Effector memory CD4-positive, alpha-beta T cell (primary cell): ENCODE results near the gene HPF1.

Experiments used
- DNase-seq, 3 donors: peaks; one replicate each; pipeline ENCODE4 v3.0.0-alpha.2; 2020
- H3K27ac ChIP-seq: 2 replicates; pipeline ENCODE4 v1.7.0; 2013; ENCODE audit warnings: mild to moderate bottlenecking, low read length, moderate library complexity; ENCODE audit not compliant: insufficient read depth, poor library complexity, severe bottlenecking
- H3K27me3 ChIP-seq: replicated peaks from 2 replicates; pipeline ENCODE4 v1.7.0; 2013; ENCODE audit warnings: mild to moderate bottlenecking, low read length; ENCODE audit not compliant: insufficient read depth, control insufficient read depth, poor library complexity, severe bottlenecking
- H3K36me3 ChIP-seq: 2 replicates; pipeline ENCODE4 v1.7.0; 2013; ENCODE audit warnings: mild to moderate bottlenecking, low read length, moderate library complexity; ENCODE audit not compliant: control insufficient read depth, insufficient read depth
- H3K4me1 ChIP-seq: 2 replicates; pipeline ENCODE4 v1.7.0; 2013; ENCODE audit warnings: low read length, mild to moderate bottlenecking; ENCODE audit not compliant: control insufficient read depth, insufficient read depth, poor library complexity, severe bottlenecking
- H3K4me3 ChIP-seq: 2 replicates; pipeline ENCODE4 v1.7.0; 2013; ENCODE audit warnings: low read length, low read depth, mild to moderate bottlenecking; ENCODE audit not compliant: insufficient read depth, poor library complexity, severe bottlenecking
- H3K9me3 ChIP-seq: 2 replicates; pipeline ENCODE4 v1.7.0; 2013; ENCODE audit warnings: mild to moderate bottlenecking, low read length, moderate library complexity; ENCODE audit not compliant: control insufficient read depth

The HPF1 gene

GRCh38 chr4:169715826-169716225, 41.9 kb downstream of the HPF1 start:
- DNase-seq: no peak
- peaks cover 22% of the 10 kb centered on the region for H3K36me3 ChIP-seq
- H3K27ac ChIP-seq: no peak overlapping the region
- H3K27me3 ChIP-seq: no peaks in the 10 kb centered on the region
- H3K9me3 ChIP-seq: no peaks in the 10 kb centered on the region
- H3K4me1 ChIP-seq: no peaks in the 10 kb centered on the region
- no peak overlapping the region for H3K4me3 ChIP-seq

GRCh38 chr4:169707958-169708643, 49.6 kb downstream of the HPF1 start:
- Histone ChIP-seq H3K4me3 (no peak overlapping the region), H3K27me3 (no peaks in the 10 kb centered on the region), H3K9me3 (no peaks in the 10 kb centered on the region), H3K36me3 (peaks cover 18% of the 10 kb centered on the region), H3K27ac (no peak overlapping the region), H3K4me1 (no peaks in the 10 kb centered on the region)
- DNase-seq: no peak

- Histone ChIP-seq H3K36me3 (peaks cover 15% of the 10 kb centered on the region), H3K9me3 (no peaks in the 10 kb centered on the region), H3K27ac (no peak overlapping the region), H3K4me1 (no peaks in the 10 kb centered on the region), H3K4me3 (no peak overlapping the region), H3K27me3 (no peaks in the 10 kb centered on the region)
- DNase-seq: no peak
Observed at GRCh38 chr4:169698331-169698730, 59.4 kb downstream of the HPF1 start.

GRCh38 chr4:169690787-169691186, 67.0 kb downstream of the HPF1 start:
- Histone ChIP-seq H3K27ac (no peak overlapping the region), H3K27me3 (no peaks in the 10 kb centered on the region), H3K4me1 (no peaks in the 10 kb centered on the region), H3K9me3 (no peaks in the 10 kb centered on the region), H3K36me3 (peaks cover 18% of the 10 kb centered on the region), H3K4me3 (no peak overlapping the region)
- no peak for DNase-seq

GRCh38 chr4:169689681-169690080, 68.1 kb downstream of the HPF1 start:
- Histone ChIP-seq H3K27ac (no peak overlapping the region), H3K36me3 (peaks cover 19% of the 10 kb centered on the region), H3K4me3 (no peak overlapping the region), H3K9me3 (no peaks in the 10 kb centered on the region), H3K4me1 (no peaks in the 10 kb centered on the region), H3K27me3 (no peaks in the 10 kb centered on the region)
- no peak for DNase-seq

- no peaks in the 10 kb centered on the region for H3K9me3 ChIP-seq
- no peak for DNase-seq
Observed at GRCh38 chr4:169682372-169683047, 75.2 kb downstream of the HPF1 start.

More at GRCh38 chr4:169682372-169683047, 75.2 kb downstream of the HPF1 start:
- Histone ChIP-seq H3K36me3 (peaks cover 9% of the 10 kb centered on the region), H3K4me1 (no peaks in the 10 kb centered on the region), H3K27me3 (no peaks in the 10 kb centered on the region), H3K27ac (no peak overlapping the region), H3K4me3 (no peak overlapping the region)
